AG09319 (cell line): ENCODE results near the gene ZGRF1.

Experiments used
- DNase-seq: peaks from one replicate; pipeline ENCODE4 v3.0.0-alpha.2; 2010; ENCODE audit warnings: low read depth; ENCODE audit errors: extremely low read depth
- TF ChIP-seq, protein P1 (sequence below): IDR thresholded peaks from 2 replicates; pipeline ENCODE4 v1.5.1; 2011; ENCODE audit warnings: low read depth, mild to moderate bottlenecking, inconsistent platforms, low read length, moderate library complexity

The ZGRF1 gene

DNA sequence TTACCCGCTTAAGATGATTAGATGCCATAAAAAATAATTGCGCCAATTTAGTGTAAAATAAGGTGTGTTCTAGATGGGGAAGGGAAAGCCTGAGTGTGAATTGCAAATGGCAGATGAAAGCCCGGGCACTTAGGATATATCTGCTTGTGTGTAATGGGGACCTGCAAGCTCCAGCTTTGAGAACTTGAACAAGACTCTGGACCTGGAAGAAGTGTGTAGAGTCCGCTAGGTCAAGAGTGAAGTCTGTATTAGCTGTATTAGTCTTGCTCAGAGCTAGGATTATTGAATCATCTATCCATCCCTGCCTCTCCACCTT lies 124.9 kb downstream of the ZGRF1 start:
- no peak for DNase-seq
- TF ChIP-seq, protein P1, sequence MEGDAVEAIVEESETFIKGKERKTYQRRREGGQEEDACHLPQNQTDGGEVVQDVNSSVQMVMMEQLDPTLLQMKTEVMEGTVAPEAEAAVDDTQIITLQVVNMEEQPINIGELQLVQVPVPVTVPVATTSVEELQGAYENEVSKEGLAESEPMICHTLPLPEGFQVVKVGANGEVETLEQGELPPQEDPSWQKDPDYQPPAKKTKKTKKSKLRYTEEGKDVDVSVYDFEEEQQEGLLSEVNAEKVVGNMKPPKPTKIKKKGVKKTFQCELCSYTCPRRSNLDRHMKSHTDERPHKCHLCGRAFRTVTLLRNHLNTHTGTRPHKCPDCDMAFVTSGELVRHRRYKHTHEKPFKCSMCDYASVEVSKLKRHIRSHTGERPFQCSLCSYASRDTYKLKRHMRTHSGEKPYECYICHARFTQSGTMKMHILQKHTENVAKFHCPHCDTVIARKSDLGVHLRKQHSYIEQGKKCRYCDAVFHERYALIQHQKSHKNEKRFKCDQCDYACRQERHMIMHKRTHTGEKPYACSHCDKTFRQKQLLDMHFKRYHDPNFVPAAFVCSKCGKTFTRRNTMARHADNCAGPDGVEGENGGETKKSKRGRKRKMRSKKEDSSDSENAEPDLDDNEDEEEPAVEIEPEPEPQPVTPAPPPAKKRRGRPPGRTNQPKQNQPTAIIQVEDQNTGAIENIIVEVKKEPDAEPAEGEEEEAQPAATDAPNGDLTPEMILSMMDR = no peak

DNA sequence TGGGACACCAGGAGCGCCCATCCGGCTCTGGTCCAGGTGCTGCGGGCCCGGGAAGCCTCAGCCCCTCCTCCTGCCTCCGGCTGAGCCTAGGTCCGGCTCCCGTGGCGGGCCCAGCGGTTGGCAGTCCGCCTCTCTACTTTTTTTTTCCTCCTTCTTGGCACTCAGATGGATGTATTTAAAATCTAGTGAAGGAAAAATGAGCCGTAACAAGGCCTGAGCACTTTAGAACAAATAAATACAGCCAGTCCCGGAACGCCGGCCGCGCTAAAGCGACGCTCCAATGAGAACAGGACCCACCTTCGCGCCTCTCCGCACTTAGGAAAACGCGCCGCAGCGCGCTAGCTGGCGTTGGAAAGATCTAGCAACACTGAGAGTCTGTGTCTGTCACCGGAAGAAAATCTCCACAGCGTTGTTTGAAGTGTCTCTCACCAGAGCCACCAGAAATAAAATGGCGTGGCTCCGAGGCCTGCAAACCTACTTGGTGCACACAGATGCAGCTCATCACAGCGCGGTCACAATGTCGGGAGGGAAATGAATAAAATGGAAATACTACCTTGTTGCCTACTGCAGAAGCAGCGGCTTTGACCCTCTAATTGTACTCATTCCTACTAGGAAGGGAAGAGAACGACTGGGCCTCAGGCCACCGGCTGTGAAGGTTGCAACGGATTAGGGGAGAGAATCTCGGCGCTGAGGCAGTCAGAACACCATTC lies 125.5 kb downstream of the ZGRF1 start:
- DNase-seq = no peak
- TF ChIP-seq, protein P1 = no peak

DNA sequence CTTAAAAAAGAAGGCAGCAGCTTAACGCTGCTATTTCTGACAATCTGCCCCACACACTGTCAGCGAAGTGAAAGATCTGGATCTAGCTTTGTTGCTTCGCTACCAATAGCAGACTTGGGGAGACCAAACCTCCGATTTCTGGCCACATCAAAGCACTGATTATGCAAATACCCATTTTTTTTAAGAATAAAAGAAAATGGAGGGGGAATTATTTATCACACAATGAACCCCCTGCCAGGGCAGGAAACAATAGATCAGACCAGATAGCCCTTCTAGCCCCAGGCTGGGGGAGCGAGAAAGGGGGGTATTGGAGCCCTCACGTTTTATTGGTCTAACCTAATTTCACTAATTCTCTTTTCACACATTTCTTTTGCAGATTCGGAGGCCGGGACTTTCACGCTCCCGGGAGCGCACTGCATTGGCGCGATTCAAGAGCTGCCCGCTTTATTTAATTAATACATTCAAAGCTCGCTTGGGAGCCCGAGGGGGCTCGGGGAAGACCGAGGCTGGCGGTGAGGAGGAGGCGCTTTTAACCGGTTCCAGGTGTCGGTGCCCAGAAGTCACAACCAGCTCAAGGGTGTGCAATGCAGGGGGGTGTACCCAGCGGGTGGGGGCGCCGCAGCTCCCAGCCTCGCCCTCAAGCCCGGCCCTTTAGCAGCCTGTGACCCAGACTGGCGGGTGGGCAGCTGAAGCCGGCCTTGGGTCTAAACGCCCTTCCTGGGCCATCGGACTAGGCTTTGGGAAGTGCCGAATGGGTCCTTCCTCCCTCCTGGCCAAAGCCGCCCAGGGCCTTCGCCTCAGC lies 126.2 kb downstream of the ZGRF1 start:
- no peak for DNase-seq
- TF ChIP-seq, protein P1 = no peak

DNA sequence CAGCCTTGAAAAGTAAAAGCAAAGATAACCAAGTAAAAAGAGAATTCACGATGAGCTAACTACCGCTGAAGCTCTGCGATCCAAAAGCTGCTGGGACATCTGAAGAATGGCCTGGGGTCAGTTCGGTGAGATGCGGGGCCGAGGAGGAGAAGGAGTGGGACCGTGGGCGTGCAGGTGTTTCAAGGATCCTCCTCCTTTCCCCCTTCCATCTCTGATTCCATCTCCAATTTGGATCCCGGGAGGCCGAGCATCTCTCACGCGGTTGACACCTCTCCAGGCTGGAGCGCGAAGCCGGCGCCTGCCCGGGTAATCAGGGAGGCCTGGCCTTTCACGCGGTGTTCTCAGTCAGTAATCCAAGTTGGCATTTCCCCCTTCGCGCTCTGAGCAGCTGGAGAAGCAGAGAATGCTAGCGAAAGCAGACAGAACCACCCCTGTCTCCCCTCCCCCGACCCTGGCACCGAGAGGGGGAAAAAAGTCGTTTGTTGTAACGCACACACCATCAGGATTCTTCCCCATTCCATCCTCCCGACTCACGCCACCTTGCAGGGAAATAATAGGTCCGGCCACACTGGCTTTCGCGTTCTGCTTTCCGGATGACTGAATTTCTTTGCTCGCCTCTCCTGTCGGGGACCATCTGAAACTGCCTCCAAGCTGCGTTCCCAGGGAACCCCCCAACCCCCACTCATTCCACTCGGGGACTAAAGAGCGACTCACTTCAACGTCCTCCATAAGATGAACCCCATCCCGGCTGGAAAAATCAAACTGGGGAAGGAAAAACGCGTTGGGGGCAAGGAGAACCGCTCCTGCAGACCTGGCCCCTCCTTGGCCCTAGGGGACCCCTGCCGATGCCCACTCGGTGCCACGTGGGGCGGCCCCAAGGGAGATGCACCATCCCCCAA lies 127.2 kb downstream of the ZGRF1 start:
- TF ChIP-seq, protein P1 = no peak
- DNase-seq = no peak

DNA sequence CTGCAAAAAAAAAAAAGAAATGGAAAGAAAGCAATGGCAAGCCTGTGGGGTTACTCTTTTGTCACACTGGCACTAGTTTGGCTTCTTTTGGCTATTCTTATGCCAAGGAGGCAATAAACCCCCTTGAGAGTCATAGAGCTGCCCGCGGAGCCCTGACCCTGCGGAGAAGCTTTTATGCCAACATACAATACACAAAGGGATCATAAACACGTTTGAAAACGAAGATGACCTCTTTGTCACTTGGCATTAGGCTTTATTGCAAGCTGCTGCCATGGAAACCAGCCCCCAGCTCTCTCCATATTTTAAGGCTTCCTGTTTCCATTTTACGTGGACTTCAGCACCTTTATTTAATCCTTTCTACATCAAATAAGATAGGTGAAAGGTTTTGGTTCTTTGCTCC lies 128.4 kb downstream of the ZGRF1 start:
- no peak for DNase-seq
- TF ChIP-seq, protein P1 = no peak

DNA sequence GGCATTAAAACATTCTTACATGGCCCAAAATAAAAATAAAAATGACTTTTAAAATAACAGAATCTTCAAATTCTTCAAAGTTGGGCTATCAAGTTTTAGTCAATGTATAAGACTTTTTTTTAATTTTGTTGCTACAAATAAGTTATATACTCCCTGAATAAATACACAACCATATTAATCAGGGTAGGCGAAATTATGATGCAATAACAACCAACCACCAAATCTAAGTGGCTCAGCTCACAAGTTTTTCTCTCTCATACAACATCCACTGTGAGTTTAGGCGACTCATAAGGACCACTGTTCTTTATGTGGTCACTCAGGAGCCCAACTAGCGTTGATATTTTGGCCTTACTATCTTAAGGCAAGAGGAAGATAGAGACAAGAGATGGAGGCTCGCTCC lies 131.9 kb downstream of the ZGRF1 start:
- TF ChIP-seq, protein P1 = no peak
- DNase-seq = no peak
